ENCODE results near the gene HHIPL1. TPM values are rescaled to one million over a fixed set of nuclear protein-coding genes. Genes with fewer than 3 reads are reported as not detected.

The HHIPL1 gene
- total and polyA plus RNA-seq, 2 donors (not counting 3 experiments of a cell fraction or from before 2014, with no cell fraction given): 1.3 to 2.1 TPM

DNA sequence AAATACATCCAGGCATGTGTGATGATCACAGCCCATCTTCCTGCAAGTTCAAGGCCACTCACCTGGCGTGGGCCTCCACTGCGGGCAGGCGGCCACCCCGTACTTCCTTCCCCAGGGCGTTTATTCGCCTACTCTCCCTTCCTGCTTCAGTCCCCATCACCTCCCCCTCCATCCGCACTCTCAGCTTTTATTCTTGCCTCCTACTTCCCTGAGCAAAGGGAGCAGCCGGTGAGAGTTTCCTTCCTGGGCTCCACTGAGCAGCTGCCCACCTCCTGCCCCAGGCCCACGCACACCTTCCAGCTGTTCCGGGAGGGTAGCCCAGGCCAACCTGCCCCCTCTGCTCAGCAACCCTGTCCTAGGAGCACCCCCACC lies 43.3 kb downstream of the HHIPL1 start:
- intact Hi-C loops (cut with micrococcal nuclease): no loop called here
- BruUV-seq (replicated peaks): no TSS peak
- CTCF ChIA-PET: interaction anchor here (0.6 to 1.8 kb wide), 19 partner anchors 9 to 317 kb away, joined by 3 to 14 read pairs (median 4); no protein-coding TSS in a partner anchor

DNA sequence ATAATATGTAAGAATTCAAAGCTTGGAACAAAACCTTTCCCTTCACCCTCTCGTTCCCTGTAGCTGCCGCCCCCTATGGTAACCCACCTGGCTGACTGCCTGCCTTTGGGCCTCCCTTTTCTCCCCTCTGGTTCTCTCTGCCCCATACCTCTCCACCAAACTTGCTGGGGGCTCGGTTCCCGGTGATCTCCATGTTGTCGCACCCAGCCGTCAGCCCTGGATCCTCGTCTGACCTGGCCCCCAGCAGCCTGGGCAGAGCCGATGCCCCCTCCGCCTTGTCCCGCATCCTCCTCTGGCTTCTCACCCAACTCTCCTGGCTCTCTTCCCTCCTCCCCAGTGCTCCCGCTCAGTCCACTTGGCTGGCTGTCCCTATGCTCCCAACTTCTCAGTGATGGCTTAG lies 43.7 kb downstream of the HHIPL1 start:
- Histone ChIP-seq H3K27ac (ENCODE audit: insufficient read depth, low read depth, low read length) (no peak overlapping the region), H2AFZ (ENCODE audit: low read depth, low read length) (no peak overlapping the region), H3K9me1 (replicated peaks; ENCODE audit: control insufficient read depth, extremely low read depth, insufficient read depth, low read length) (no peaks in the 10 kb centered on the region), H3K4me3 (replicated peaks in 1 of 3; ENCODE audit: insufficient read depth in 1 of 3, low read depth in 1 of 3, low read length in 3 of 3) (no peak overlapping the region), H3K27me3 (ENCODE audit: control insufficient read depth in 2 of 2, insufficient read depth in 2 of 2, low read length in 2 of 2) (peaks cover 7 to 26% of the 10 kb centered on the region in 2 experiments), H4K20me1 (replicated peaks; ENCODE audit: control insufficient read depth, extremely low read depth, insufficient read depth, low read length) (no peaks in the 10 kb centered on the region), H3K4me2 (ENCODE audit: insufficient read depth, low read length) (no peak overlapping the region), H3K9ac (replicated peaks; ENCODE audit: extremely low read depth, insufficient read depth, low read length) (no peak overlapping the region), H3K4me1 (ENCODE audit: control insufficient read depth, extremely low read depth, insufficient read depth, low read length) (no peaks in the 10 kb centered on the region), H3K79me2 (ENCODE audit: control insufficient read depth, insufficient read depth, low read length) (no peaks in the 10 kb centered on the region), H3K9me3 (replicated peaks; ENCODE audit: control insufficient read depth, insufficient read depth, low read length) (no peaks in the 10 kb centered on the region), H3K36me3 (ENCODE audit: control insufficient read depth in 2 of 2, extremely low read depth in 1 of 2, insufficient read depth in 2 of 2, low read length in 2 of 2) (no peaks in the 10 kb centered on the region)
- no peak for DNase-seq (ENCODE audit: low read depth, low spot score)
- TF ChIP-seq, protein P1, sequence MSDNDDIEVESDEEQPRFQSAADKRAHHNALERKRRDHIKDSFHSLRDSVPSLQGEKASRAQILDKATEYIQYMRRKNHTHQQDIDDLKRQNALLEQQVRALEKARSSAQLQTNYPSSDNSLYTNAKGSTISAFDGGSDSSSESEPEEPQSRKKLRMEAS (IDR thresholded peaks at IDR 0.05; ENCODE audit: insufficient read depth, insufficient read length): no peak
- TF ChIP-seq MYC (IDR thresholded peaks at IDR 0.05; ENCODE audit: low read depth, low read length): no peak
- no peak for TF ChIP-seq POLR2A (IDR thresholded peaks at IDR 0.05; ENCODE audit: low read depth, low read length)
- TF ChIP-seq, protein P2, sequence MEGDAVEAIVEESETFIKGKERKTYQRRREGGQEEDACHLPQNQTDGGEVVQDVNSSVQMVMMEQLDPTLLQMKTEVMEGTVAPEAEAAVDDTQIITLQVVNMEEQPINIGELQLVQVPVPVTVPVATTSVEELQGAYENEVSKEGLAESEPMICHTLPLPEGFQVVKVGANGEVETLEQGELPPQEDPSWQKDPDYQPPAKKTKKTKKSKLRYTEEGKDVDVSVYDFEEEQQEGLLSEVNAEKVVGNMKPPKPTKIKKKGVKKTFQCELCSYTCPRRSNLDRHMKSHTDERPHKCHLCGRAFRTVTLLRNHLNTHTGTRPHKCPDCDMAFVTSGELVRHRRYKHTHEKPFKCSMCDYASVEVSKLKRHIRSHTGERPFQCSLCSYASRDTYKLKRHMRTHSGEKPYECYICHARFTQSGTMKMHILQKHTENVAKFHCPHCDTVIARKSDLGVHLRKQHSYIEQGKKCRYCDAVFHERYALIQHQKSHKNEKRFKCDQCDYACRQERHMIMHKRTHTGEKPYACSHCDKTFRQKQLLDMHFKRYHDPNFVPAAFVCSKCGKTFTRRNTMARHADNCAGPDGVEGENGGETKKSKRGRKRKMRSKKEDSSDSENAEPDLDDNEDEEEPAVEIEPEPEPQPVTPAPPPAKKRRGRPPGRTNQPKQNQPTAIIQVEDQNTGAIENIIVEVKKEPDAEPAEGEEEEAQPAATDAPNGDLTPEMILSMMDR (IDR thresholded peaks at IDR 0.05; ENCODE audit: extremely low read depth in 1 of 2, insufficient read depth in 1 of 2, low read depth in 1 of 2, low read length in 2 of 2): no peak
- dilution Hi-C loops (cut with MboI; ENCODE audit: extremely low pct_ligation_motif_present, low sequenced_read_pairs) (no loop called here), intact Hi-C loops (cut with micrococcal nuclease) (no loop called here)
- CTCF ChIA-PET: interaction anchor here (0.6 to 1.8 kb wide), 19 partner anchors 8 to 317 kb away, joined by 3 to 14 read pairs (median 4); no protein-coding TSS in a partner anchor
- FAIRE-seq: no peak
- BruUV-seq (replicated peaks): no TSS peak
- POLR2A ChIA-PET: no interaction called here

More for the DNA sequence above, 43.3 kb downstream of the HHIPL1 start:
- no peaks in the 10 kb centered on the region for H3K9me1 ChIP-seq (replicated peaks; ENCODE audit: control insufficient read depth, extremely low read depth, insufficient read depth, low read length)
- H3K4me1 ChIP-seq (ENCODE audit: control insufficient read depth, extremely low read depth, insufficient read depth, low read length): peaks cover 3% of the 10 kb centered on the region
- POLR2A ChIA-PET: no interaction called here
- no peak overlapping the region for H3K27ac ChIP-seq (ENCODE audit: insufficient read depth, low read depth, low read length)
- FAIRE-seq: no peak
- H3K27me3 ChIP-seq (ENCODE audit: control insufficient read depth in 2 of 2, insufficient read depth in 2 of 2, low read length in 2 of 2): peaks cover 7 to 26% of the 10 kb centered on the region in 2 experiments
- H3K36me3 ChIP-seq (ENCODE audit: control insufficient read depth in 2 of 2, extremely low read depth in 1 of 2, insufficient read depth in 2 of 2, low read length in 2 of 2): no peaks in the 10 kb centered on the region
- dilution Hi-C loops (cut with MboI; ENCODE audit: extremely low pct_ligation_motif_present, low sequenced_read_pairs): no loop called here
- H3K4me3 ChIP-seq (replicated peaks in 1 of 3; ENCODE audit: insufficient read depth in 1 of 3, low read depth in 1 of 3, low read length in 3 of 3): no peak overlapping the region
- H3K4me2 ChIP-seq (ENCODE audit: insufficient read depth, low read length): no peak overlapping the region
- no peak overlapping the region for H3K9ac ChIP-seq (replicated peaks; ENCODE audit: extremely low read depth, insufficient read depth, low read length)
- no peak for DNase-seq (ENCODE audit: low read depth, low spot score)
- no peaks in the 10 kb centered on the region for H4K20me1 ChIP-seq (replicated peaks; ENCODE audit: control insufficient read depth, extremely low read depth, insufficient read depth, low read length)
- H2AFZ ChIP-seq (ENCODE audit: low read depth, low read length): no peak overlapping the region
- H3K9me3 ChIP-seq (replicated peaks; ENCODE audit: control insufficient read depth, insufficient read depth, low read length): no peaks in the 10 kb centered on the region
- no peaks in the 10 kb centered on the region for H3K79me2 ChIP-seq (ENCODE audit: control insufficient read depth, insufficient read depth, low read length)
- TF ChIP-seq POLR2AphosphoS5 (IDR thresholded peaks at IDR 0.05; ENCODE audit: insufficient read depth, low read depth, low read length) (no peak), POLR2A (IDR thresholded peaks at IDR 0.05; ENCODE audit: low read depth, low read length) (no peak), JUN (IDR thresholded peaks at IDR 0.05; ENCODE audit: borderline replicate concordance, insufficient read depth, insufficient read length, low read depth) (no peak), MYC (IDR thresholded peaks at IDR 0.05; ENCODE audit: low read depth, low read length) (no peak)
- TF ChIP-seq, protein P1 (IDR thresholded peaks at IDR 0.05; ENCODE audit: insufficient read depth, insufficient read length): no peak

Data from endothelial cell of umbilical vein (primary cell).